SHP77 treated with DMSO at 0.1 percent for 48 hours (cell line): Measurements from ENCODE around the gene SMR3A.

ENCODE experiments used
- DNase-seq: peaks from one replicate; lab custom pipeline; 2025; lab: John Stamatoyannopoulos, UW

Gene SMR3A

GRCh38 chr4:70360460-70360859 is at the start of gene SMR3A:
Gene SMR3A, plus strand, starts transcription at chr4:70360760. Its CDS starts 1,356 bp downstream, at chr4:70362116.
- DNase-seq, result no peak

GRCh38 chr4:70313736-70314135 is 46.8 kb upstream of the SMR3A start:
- DNase-seq, result no peak

GRCh38 chr4:70315928-70316327 is 44.6 kb upstream of the SMR3A start:
- DNase-seq, result no peak

- no peak for DNase-seq
These were observed 34.5 kb upstream of the SMR3A start for GRCh38 chr4:70326052-70326451.

- DNase-seq, result no peak
These were observed 25.9 kb upstream of the SMR3A start, which contains the start of gene CABS1 for GRCh38 chr4:70334681-70335080. Gene CABS1, plus strand, starts transcription at chr4:70334981. Its CDS starts 59 bp downstream, at chr4:70335040.

GRCh38 chr4:70336043-70336442 is 24.5 kb upstream of the SMR3A start:
- DNase-seq, result no peak

GRCh38 chr4:70337886-70338420 is 22.6 kb upstream of the SMR3A start:
- DNase-seq, result no peak

GRCh38 chr4:70356185-70356584 is 4.4 kb upstream of the SMR3A start:
- DNase-seq, result no peak

- DNase-seq, result no peak
These were observed 1.4 kb upstream of the SMR3A start for GRCh38 chr4:70359115-70359661.

- no peak for DNase-seq
These were observed 3.4 kb downstream of the SMR3A start for GRCh38 chr4:70364002-70364401.

- DNase-seq, result no peak
These were observed 4.9 kb downstream of the SMR3A start for GRCh38 chr4:70365479-70365878.

- no peak for DNase-seq
These were observed 7.3 kb downstream of the SMR3A start for GRCh38 chr4:70367813-70368212.

GRCh38 chr4:70371987-70372386 is 11.4 kb downstream of the SMR3A start:
- DNase-seq, result no peak

GRCh38 chr4:70372760-70373159 is 12.2 kb downstream of the SMR3A start:
- no peak for DNase-seq

GRCh38 chr4:70380578-70380977 is 20.0 kb downstream of the SMR3A start:
- DNase-seq, result no peak

GRCh38 chr4:70382691-70383181 is 22.2 kb downstream of the SMR3A start, which contains the start of gene SMR3B:
Gene SMR3B, plus strand, starts transcription at chr4:70383131. Its CDS starts 1,380 bp downstream, at chr4:70384511.
- DNase-seq, result no peak

- DNase-seq, result no peak
These were observed 31.7 kb downstream of the SMR3A start for GRCh38 chr4:70392057-70392776.

GRCh38 chr4:70397580-70397979 is 37.0 kb downstream of the SMR3A start, which contains the start of gene OPRPN:
Gene OPRPN, plus strand, starts transcription at chr4:70397940. Its CDS starts 1,346 bp downstream, at chr4:70399286.
- no peak for DNase-seq

GRCh38 chr4:70399319-70399718 is 38.8 kb downstream of the SMR3A start:
- DNase-seq, result no peak

GRCh38 chr4:70402762-70403161 is 42.2 kb downstream of the SMR3A start:
- DNase-seq, result no peak

GRCh38 chr4:70405765-70406164 is 45.2 kb downstream of the SMR3A start:
- DNase-seq, result no peak
